Measurements from ENCODE around the gene FAM124A. TPM values are rescaled to one million over a fixed set of nuclear protein-coding genes. Genes with fewer than 3 reads are reported as not detected.
A peak's percentile ranks its signal among the peaks of the same experiment; 100 is the strongest.

The FAM124A gene
- total RNA-seq, 2 donors from 2014 or later, result 49.7 to 56.6 TPM

- Histone ChIP-seq H3K27ac (ENCODE audit: low read depth, low read length) (no peak overlapping the region), H3K4me1 (ENCODE audit: control insufficient read depth, insufficient read depth, low read length) (peaks cover 23% of the 10 kb centered on the region), H3K4me3 (ENCODE audit: low read length) (no peak overlapping the region), H3K9ac (ENCODE audit: extremely low read depth, low read length, poor library complexity, severe bottlenecking) (no peak overlapping the region), H3K27me3 (ENCODE audit: control insufficient read depth, insufficient read depth, low read length, poor library complexity, severe bottlenecking) (no peaks in the 10 kb centered on the region), H3K36me3 (ENCODE audit: control insufficient read depth, insufficient read depth, low read length) (peaks cover 80% of the 10 kb centered on the region), H3K9me3 (ENCODE audit: control insufficient read depth, low read length) (no peaks in the 10 kb centered on the region)
- Mint-ChIP-seq H3K4me3 (no peak overlapping the region), H3K4me1 (peaks cover 69% of the 10 kb centered on the region), H3K27ac (no peak overlapping the region), H3K36me3 (ENCODE audit: low read depth) (peaks cover 90% of the 10 kb centered on the region), H3K27me3 (ENCODE audit: insufficient read depth) (no peaks in the 10 kb centered on the region), H3K9me3 (no peaks in the 10 kb centered on the region)
- TF ChIP-seq CTCF (conservative IDR thresholded peaks at IDR 0.05), result peak; percentile 65
- 87 to 94% methylated on average over 2 of the region's 2 CpGs for WGBS, 2 experiments (ENCODE audit: insufficient coverage in 1 of 2, insufficient read length in 1 of 2)
- peak; percentile 42 for DNase-seq
Measured at GRCh38 chr13:51257187-51257586, 35.0 kb downstream of the FAM124A start.

GRCh38 chr13:51258612-51259548 is 36.7 kb downstream of the FAM124A start:
- Histone ChIP-seq H3K4me3 (ENCODE audit: low read length) (no peak overlapping the region), H3K27me3 (ENCODE audit: control insufficient read depth, insufficient read depth, low read length, poor library complexity, severe bottlenecking) (no peaks in the 10 kb centered on the region), H3K9ac (ENCODE audit: extremely low read depth, low read length, poor library complexity, severe bottlenecking) (no peak overlapping the region), H3K27ac (ENCODE audit: low read depth, low read length) (no peak overlapping the region), H3K36me3 (ENCODE audit: control insufficient read depth, insufficient read depth, low read length) (peaks cover 69% of the 10 kb centered on the region), H3K9me3 (ENCODE audit: control insufficient read depth, low read length) (no peaks in the 10 kb centered on the region), H3K4me1 (ENCODE audit: control insufficient read depth, insufficient read depth, low read length) (peaks cover 31% of the 10 kb centered on the region)
- H3K27ac Mint-ChIP-seq, result peak overlapping the region; percentile 5
- no peaks in the 10 kb centered on the region for H3K27me3 Mint-ChIP-seq (ENCODE audit: insufficient read depth)
- H3K36me3 Mint-ChIP-seq (ENCODE audit: low read depth), result peaks cover 84% of the 10 kb centered on the region
- no peak for TF ChIP-seq CTCF (conservative IDR thresholded peaks at IDR 0.05)
- no peaks in the 10 kb centered on the region for H3K9me3 Mint-ChIP-seq
- WGBS, 2 experiments (ENCODE audit: insufficient coverage in 1 of 2, insufficient read length in 1 of 2), result 90 to 94% methylated on average over 10 to 27 of the region's 27 CpGs
- H3K4me3 Mint-ChIP-seq, result no peak overlapping the region
- peak; percentile 67 for DNase-seq
- peaks cover 67% of the 10 kb centered on the region for H3K4me1 Mint-ChIP-seq

- peaks cover 89% of the 10 kb centered on the region for H3K36me3 Mint-ChIP-seq (ENCODE audit: low read depth)
- no peak for TF ChIP-seq CTCF (conservative IDR thresholded peaks at IDR 0.05)
- no peak overlapping the region for H3K4me3 ChIP-seq (ENCODE audit: low read length)
Measured at GRCh38 chr13:51260154-51260553, 38.0 kb downstream of the FAM124A start.

More at GRCh38 chr13:51260154-51260553, 38.0 kb downstream of the FAM124A start:
- no peaks in the 10 kb centered on the region for H3K27me3 ChIP-seq (ENCODE audit: control insufficient read depth, insufficient read depth, low read length, poor library complexity, severe bottlenecking)
- H3K27ac Mint-ChIP-seq, result no peak overlapping the region
- no peak overlapping the region for H3K9ac ChIP-seq (ENCODE audit: extremely low read depth, low read length, poor library complexity, severe bottlenecking)
- no peak overlapping the region for H3K27ac ChIP-seq (ENCODE audit: low read depth, low read length)
- peaks cover 70% of the 10 kb centered on the region for H3K36me3 ChIP-seq (ENCODE audit: control insufficient read depth, insufficient read depth, low read length)
- H3K4me3 Mint-ChIP-seq, result no peak overlapping the region
- no peaks in the 10 kb centered on the region for H3K9me3 ChIP-seq (ENCODE audit: control insufficient read depth, low read length)
- peak; percentile 40 for DNase-seq
- no peaks in the 10 kb centered on the region for H3K27me3 Mint-ChIP-seq (ENCODE audit: insufficient read depth)
- peaks cover 25% of the 10 kb centered on the region for H3K4me1 ChIP-seq (ENCODE audit: control insufficient read depth, insufficient read depth, low read length)
- H3K9me3 Mint-ChIP-seq, result no peaks in the 10 kb centered on the region
- WGBS, 2 experiments (ENCODE audit: insufficient coverage in 1 of 2, insufficient read length in 1 of 2), result 89 to 100% methylated on average over 1 to 4 of the region's 4 CpGs
- H3K4me1 Mint-ChIP-seq, result peaks cover 55% of the 10 kb centered on the region

Data from endodermal cell (in vitro differentiated cells).